Upper lobe of left lung (tissue), 6 donors: ENCODE measurements around the gene CARMIL1. TPM values are rescaled to one million over a fixed set of nuclear protein-coding genes. Genes with fewer than 3 reads are reported as not detected.
"Not testable (repeated sequence)": the region's sequence is repeated elsewhere in the genome, so short reads cannot be mapped to it uniquely, and the experiment has no call there.

Experiments used
- ATAC-seq, 2 donors: fragments of 200-7000 bp; cut with Tn5 transposase; one replicate each; pipeline ENCODE4 v1.9.1; 2022; ENCODE audit warnings: mild to moderate bottlenecking in 2 of 2, moderate library complexity in 2 of 2; ENCODE audit not compliant: low FRiP score in 2 of 2
- DNase-seq, 2 donors: peaks; one replicate each; pipeline ENCODE4 v3.0.0-alpha.2; 2019 to 2020
- H3K27ac ChIP-seq, 4 donors: fragments of 200-600 bp; sonication (generic); one replicate each; pipeline ENCODE4 v1.5.1; 2016 to 2019
- H3K27me3 ChIP-seq, 4 donors: fragments of 200-600 bp; sonication (generic); one replicate each; pipeline ENCODE4 v1.5.1; 2017 to 2019
- H3K36me3 ChIP-seq, 4 donors: fragments of 200-600 bp; sonication (generic); one replicate each; pipeline ENCODE4 v1.5.1; 2016 to 2019
- H3K4me1 ChIP-seq, 4 donors: fragments of 200-600 bp; sonication (generic); one replicate each; pipeline ENCODE4 v1.5.1; 2018 to 2019
- H3K4me3 ChIP-seq, 4 donors: fragments of 200-600 bp; sonication (generic); one replicate each; pipeline ENCODE4 v1.5.1; 2017 to 2019; ENCODE audit warnings: mild to moderate bottlenecking in 2 of 4, moderate library complexity in 1 of 4
- H3K9me3 ChIP-seq, 4 donors: fragments of 200-600 bp; sonication (generic); one replicate each; pipeline ENCODE4 v1.5.1; 2018 to 2019
- EP300 ChIP-seq, 4 donors: sonication (generic); formaldehyde crosslinking; IDR thresholded peaks; one replicate each; pipeline ENCODE4 v1.5.1; 2017; ENCODE audit warnings: antibody characterized with exemption in 4 of 4, control low read depth in 2 of 4
- POLR2A ChIP-seq, 4 donors: fragments of 450-650 bp; IDR thresholded peaks; one replicate each; pipeline ENCODE4 v1.5.1; 2016 to 2017; ENCODE audit warnings: antibody characterized with exemption in 4 of 4, mild to moderate bottlenecking in 2 of 4
- POLR2AphosphoS5 ChIP-seq, 2 donors: sonication (generic); formaldehyde crosslinking; IDR thresholded peaks; one replicate each; pipeline ENCODE4 v1.5.1; 2017; ENCODE audit warnings: antibody characterized with exemption in 2 of 2
- WGBS, 2 donors: methylation state at CpG; one replicate each; pipeline ENCODE4 v1.1.5; 2017 to 2018; 5-methylcytosine and 5-hydroxymethylcytosine counted together
- total RNA-seq, 6 donors: library from RNA; depleted of rRNA in 4 of 6; stranded (reverse); fragments of >200 nt in 4 of 6; gene quantifications; one replicate each; pipeline versions ENCODE4 v1.1.0 to v1.2.1, GENCODE V29; 2016 to 2021
- TF ChIP-seq, protein P1 (sequence below), 6 experiments: fragments of 450-650 bp in 4 of 6; fragments of 200-600 bp in 2 of 6; sonication (generic) in 2 of 6; IDR thresholded peaks; one replicate each; pipeline ENCODE4 v1.5.1; 2016 to 2019; ENCODE audit warnings: antibody characterized with exemption in 6 of 6
- donor health status: DM: no; HTN: no; CAD: no; lungs with moderate emphysema.
- donor health status: DM: no; HTN: yes; CAD: no; lungs with severe emphysema.

CARMIL1 gene
- total RNA-seq, 6 donors from 2014 or later = 19.8 to 78.6 (median 44.9) TPM

DNA sequence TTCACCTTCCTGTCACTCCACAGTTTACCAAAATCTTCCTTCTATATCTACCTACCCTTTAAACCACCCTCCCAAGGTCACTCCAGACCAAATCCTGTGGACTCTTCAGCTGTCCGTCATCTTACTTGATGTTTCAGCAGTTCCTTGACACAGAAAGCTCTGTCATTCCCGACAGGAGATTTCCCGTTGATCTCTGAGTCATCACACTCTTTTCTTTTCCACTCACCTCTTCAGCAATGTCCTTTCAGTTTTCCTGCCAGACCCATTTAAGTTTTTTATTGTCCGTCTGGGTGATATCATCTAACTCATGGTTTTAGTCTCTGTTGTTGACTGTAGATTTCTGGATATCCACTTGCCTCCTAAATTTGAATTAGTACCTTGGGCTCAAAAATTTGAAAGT is 302.9 kb downstream of the CARMIL1 start:
- 81 to 86% methylated on average over 4 of the region's 4 CpGs for WGBS, 2 donors
- H3K27me3 ChIP-seq = no peaks in the 10 kb centered on the region
- H3K36me3 ChIP-seq = peaks cover 0 to 14% (median 0%) of the 10 kb centered on the region in 4 donors
- DNase-seq (no peak), ATAC-seq (no peak)
- H3K9me3 ChIP-seq = no peaks in the 10 kb centered on the region
- no peak overlapping the region for H3K4me3 ChIP-seq
- no peak for TF ChIP-seq EP300 (IDR thresholded peaks at IDR 0.05)
- TF ChIP-seq, protein P1, sequence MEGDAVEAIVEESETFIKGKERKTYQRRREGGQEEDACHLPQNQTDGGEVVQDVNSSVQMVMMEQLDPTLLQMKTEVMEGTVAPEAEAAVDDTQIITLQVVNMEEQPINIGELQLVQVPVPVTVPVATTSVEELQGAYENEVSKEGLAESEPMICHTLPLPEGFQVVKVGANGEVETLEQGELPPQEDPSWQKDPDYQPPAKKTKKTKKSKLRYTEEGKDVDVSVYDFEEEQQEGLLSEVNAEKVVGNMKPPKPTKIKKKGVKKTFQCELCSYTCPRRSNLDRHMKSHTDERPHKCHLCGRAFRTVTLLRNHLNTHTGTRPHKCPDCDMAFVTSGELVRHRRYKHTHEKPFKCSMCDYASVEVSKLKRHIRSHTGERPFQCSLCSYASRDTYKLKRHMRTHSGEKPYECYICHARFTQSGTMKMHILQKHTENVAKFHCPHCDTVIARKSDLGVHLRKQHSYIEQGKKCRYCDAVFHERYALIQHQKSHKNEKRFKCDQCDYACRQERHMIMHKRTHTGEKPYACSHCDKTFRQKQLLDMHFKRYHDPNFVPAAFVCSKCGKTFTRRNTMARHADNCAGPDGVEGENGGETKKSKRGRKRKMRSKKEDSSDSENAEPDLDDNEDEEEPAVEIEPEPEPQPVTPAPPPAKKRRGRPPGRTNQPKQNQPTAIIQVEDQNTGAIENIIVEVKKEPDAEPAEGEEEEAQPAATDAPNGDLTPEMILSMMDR (IDR thresholded peaks at IDR 0.05) = no peak
- no peak for TF ChIP-seq POLR2A (IDR thresholded peaks at IDR 0.05)
- no peak overlapping the region for H3K27ac ChIP-seq
- no peaks in the 10 kb centered on the region for H3K4me1 ChIP-seq

DNA sequence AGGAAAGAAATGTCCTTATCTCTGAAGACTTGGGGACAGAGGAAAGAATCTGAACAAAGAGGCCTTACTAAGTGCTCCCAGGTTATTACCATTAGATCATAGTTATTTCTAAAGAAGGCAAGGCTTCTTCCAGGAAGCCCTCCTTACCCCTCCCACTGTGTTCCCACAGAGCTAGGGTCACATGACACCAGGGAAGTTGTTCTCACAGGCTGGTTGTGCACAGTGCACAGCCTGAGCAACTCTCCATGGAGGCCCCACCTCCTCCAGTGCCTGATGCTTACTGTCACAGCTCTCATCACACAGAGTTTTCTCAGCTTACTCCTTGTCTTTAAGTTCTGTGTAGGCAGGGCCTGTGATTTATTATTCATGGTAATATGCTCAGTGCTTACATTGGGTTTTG is 303.9 kb downstream of the CARMIL1 start:
- ATAC-seq = no peak
- DNase-seq = no peak
- no peak overlapping the region for H3K27ac ChIP-seq
- no peaks in the 10 kb centered on the region for H3K4me1 ChIP-seq
- peaks cover 0 to 14% (median 0%) of the 10 kb centered on the region in 4 donors for H3K36me3 ChIP-seq
- no peaks in the 10 kb centered on the region for H3K9me3 ChIP-seq
- H3K27me3 ChIP-seq = no peaks in the 10 kb centered on the region
- TF ChIP-seq POLR2AphosphoS5 (IDR thresholded peaks at IDR 0.05) (no peak), POLR2A (IDR thresholded peaks at IDR 0.05) (no peak), EP300 (IDR thresholded peaks at IDR 0.05) (no peak)
- TF ChIP-seq, protein P1 (IDR thresholded peaks at IDR 0.05) = no peak
- H3K4me3 ChIP-seq = no peak overlapping the region

DNA sequence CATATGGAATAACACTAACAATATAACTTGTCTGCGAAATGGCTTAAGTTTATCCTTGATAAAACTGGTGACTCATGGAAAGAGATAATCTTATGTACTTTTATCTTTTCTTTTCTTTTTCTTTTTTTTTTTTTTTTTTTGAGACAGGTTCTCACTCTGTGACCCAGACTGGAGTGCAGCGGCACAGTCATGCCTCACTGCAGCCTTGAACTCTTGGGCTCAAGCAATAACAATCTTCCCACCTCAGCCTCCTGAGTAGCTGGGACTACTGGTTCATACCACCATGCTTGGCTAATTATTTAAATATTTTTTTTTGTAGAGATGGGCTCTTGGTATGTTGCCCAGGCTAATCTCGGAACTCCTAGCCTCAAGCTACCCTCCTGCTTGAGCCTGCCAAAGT is 304.7 kb downstream of the CARMIL1 start:
- no peak for ATAC-seq
- Histone ChIP-seq H3K27ac (no peak overlapping the region), H3K9me3 (no peaks in the 10 kb centered on the region), H3K27me3 (no peaks in the 10 kb centered on the region), H3K4me3 (no peak overlapping the region), H3K36me3 (peaks cover 0 to 18% (median 0%) of the 10 kb centered on the region in 4 donors), H3K4me1 (no peaks in the 10 kb centered on the region)
- DNase-seq = no peak
- TF ChIP-seq EP300 (IDR thresholded peaks at IDR 0.05) = no peak
- TF ChIP-seq POLR2A (IDR thresholded peaks at IDR 0.05) = no peak
- TF ChIP-seq, protein P1 (IDR thresholded peaks at IDR 0.05) = no peak
- TF ChIP-seq POLR2AphosphoS5 (IDR thresholded peaks at IDR 0.05) = no peak
- WGBS, 2 donors = 83 to 94% methylated on average over 3 of the region's 3 CpGs

DNA sequence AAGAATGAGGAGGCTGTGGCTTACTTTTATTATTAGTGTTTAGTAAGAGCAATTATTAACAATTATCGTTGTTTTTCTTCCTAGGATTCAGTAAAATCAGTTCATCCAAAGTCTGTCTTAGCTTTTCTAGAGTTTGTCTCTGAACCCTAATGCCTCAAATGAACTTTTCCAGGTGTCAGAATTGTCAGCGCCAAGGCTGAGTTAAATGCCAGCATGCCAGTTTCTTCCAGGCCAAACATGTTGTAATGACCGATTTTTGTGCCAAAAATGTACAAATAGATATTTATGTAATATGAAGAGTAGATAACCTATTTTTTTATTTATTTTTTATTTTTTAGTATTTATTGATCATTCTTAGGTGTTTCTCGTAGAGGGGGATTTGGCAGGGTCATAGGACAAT is 306.1 kb downstream of the CARMIL1 start:
- Histone ChIP-seq H3K27ac (no peak overlapping the region), H3K9me3 (no peaks in the 10 kb centered on the region), H3K4me3 (no peak overlapping the region), H3K27me3 (no peaks in the 10 kb centered on the region), H3K36me3 (peaks cover 0 to 18% (median 0%) of the 10 kb centered on the region in 4 donors), H3K4me1 (no peaks in the 10 kb centered on the region)
- no peak for DNase-seq
- no peak for ATAC-seq
- WGBS, 2 donors = 86 to 87% methylated on average over 4 of the region's 4 CpGs
- TF ChIP-seq POLR2A (IDR thresholded peaks at IDR 0.05) (no peak), EP300 (IDR thresholded peaks at IDR 0.05) (no peak), POLR2AphosphoS5 (IDR thresholded peaks at IDR 0.05) (no peak)
- TF ChIP-seq, protein P1 (IDR thresholded peaks at IDR 0.05) = no peak

DNA sequence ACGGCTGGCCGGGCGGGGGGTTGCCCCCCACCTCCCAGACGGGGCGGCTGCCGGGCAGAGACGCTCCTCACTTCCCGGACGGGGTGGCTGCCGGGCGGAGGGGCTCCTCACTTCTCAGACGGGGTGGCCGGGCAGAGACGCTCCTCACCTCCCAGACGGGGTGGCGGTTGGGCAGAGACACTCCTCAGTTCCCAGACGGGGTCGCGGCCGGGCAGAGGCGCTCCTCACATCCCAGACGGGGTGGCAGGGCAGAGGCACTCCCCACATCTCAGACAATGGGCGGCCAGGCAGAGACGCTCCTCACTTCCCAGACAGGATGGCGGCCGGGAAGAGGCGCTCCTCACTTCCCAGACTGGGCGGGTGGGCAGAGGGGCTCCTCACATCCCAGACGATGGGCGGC is 306.9 kb downstream of the CARMIL1 start:
- WGBS, 2 donors = 91 to 97% methylated on average over 8 to 27 of the region's 30 CpGs
- not testable (repeated sequence) for H3K4me3 ChIP-seq, H3K4me1 ChIP-seq, H3K9me3 ChIP-seq, H3K27me3 ChIP-seq, ATAC-seq, H3K27ac ChIP-seq
- DNase-seq = peak in 1 of 2 donors; percentile 66
- peaks cover 0 to 18% (median 0%) of the 10 kb centered on the region in 4 donors for H3K36me3 ChIP-seq
